HepG2 (cell line): Measurements from ENCODE around the gene FUT6. TPM values are rescaled to one million over a fixed set of nuclear protein-coding genes. Genes with fewer than 3 reads are reported as not detected.

Experiments used
- CEBPB ChIP-seq: IDR thresholded peaks from 2 replicates; pipeline ENCODE4 v1.6.1; 2011; ENCODE audit warnings: low read depth, low read length, improper control_type of control experiment, borderline replicate concordance
- GABPB1 ChIP-seq: IDR thresholded peaks from 2 replicates; pipeline ENCODE4 v1.6.1; 2016; ENCODE audit warnings: mild to moderate bottlenecking, missing genetic modification reagents, moderate library complexity, missing compliant biosample characterization
- NCOA2 ChIP-seq: sonication (generic); formaldehyde crosslinking; IDR thresholded peaks from 2 replicates; pipeline ENCODE4 v1.8.0; 2022; ENCODE audit warnings: inconsistent platforms
- RBM22 ChIP-seq: fragments of 200-400 bp; formaldehyde crosslinking; optimal IDR thresholded peaks from 2 replicates; pipeline ENCODE3; 2017; ENCODE audit warnings: mild to moderate bottlenecking, low read length, moderate library complexity
- SRY ChIP-seq: sonication (generic); formaldehyde crosslinking; IDR thresholded peaks from 2 replicates; pipeline ENCODE4 v1.8.0; 2022; ENCODE audit warnings: mild to moderate bottlenecking, missing genetic modification reagents
- U2AF1 ChIP-seq: fragments of 200-400 bp; formaldehyde crosslinking; optimal IDR thresholded peaks from 2 replicates; pipeline ENCODE3; 2017; ENCODE audit warnings: mild to moderate bottlenecking, low read depth, low read length
- ZNF160 ChIP-seq: sonication (generic); formaldehyde crosslinking; IDR thresholded peaks from 2 replicates; pipeline ENCODE4 v1.8.0; 2022; ENCODE audit warnings: mild to moderate bottlenecking, inconsistent platforms, missing genetic modification reagents
- ZNF746 ChIP-seq: sonication (generic); formaldehyde crosslinking; IDR thresholded peaks from 2 replicates; pipeline ENCODE4 v1.8.0; 2022; ENCODE audit warnings: mild to moderate bottlenecking, missing genetic modification reagents
- polyA plus RNA-seq, 8 experiments: library from polyadenylated mRNA; depleted of rRNA in 3 of 8; stranded (reverse) in 7 of 8; unstranded in 1 of 8; fragments of >200 nt; fragmentation: Illumina TruSeq in 4 of 8; extraction: Trizol in 4 of 8; gene quantifications; 2 replicates each; pipeline versions ENCODE4 v1.2.1 to v1.2.3, GENCODE V29; 2011 to 2016; ENCODE audit warnings: low read depth in 4 of 8, missing spikeins in 1 of 8, mixed read lengths in 1 of 8; ENCODE audit not compliant: insufficient read depth in 1 of 8
- total RNA-seq, 5 experiments: library from RNA; depleted of rRNA; stranded (reverse); fragments of >200 nt; fragmentation: Illumina TruSeq; extraction: Trizol; gene quantifications; 2 replicates each; pipeline ENCODE4 v1.2.3, GENCODE V29; 2016; ENCODE audit warnings: low read depth in 1 of 5
- TF ChIP-seq, protein P1 (sequence below): sonication (generic); formaldehyde crosslinking; IDR thresholded peaks from 2 replicates; pipeline ENCODE4 v1.8.0; 2022; ENCODE audit warnings: missing genetic modification reagents, mild to moderate bottlenecking, borderline replicate concordance
- TF ChIP-seq, protein P2 (sequence below): sonication (generic); formaldehyde crosslinking; conservative IDR thresholded peaks from 2 replicates; pipeline ENCODE4 v1.8.1; 2023; ENCODE audit warnings: missing genetic modification reagents
- TF ChIP-seq, protein P3 (sequence below): sonication (generic); formaldehyde crosslinking; IDR thresholded peaks from 2 replicates; pipeline ENCODE4 v1.9.0; 2021; ENCODE audit warnings: missing genetic modification reagents, mild to moderate bottlenecking, borderline replicate concordance
- TF ChIP-seq, protein P4 (sequence below): sonication (generic); formaldehyde crosslinking; IDR thresholded peaks from 2 replicates; pipeline ENCODE4 v1.4.0; 2020; ENCODE audit warnings: mild to moderate bottlenecking, missing genetic modification reagents
- TF ChIP-seq, protein P5 (sequence below): sonication (generic); formaldehyde crosslinking; IDR thresholded peaks from 2 replicates; pipeline ENCODE4 v1.8.0; 2023; ENCODE audit warnings: mild to moderate bottlenecking, missing genetic modification reagents

The FUT6 gene
- total and polyA plus RNA-seq, 2 of the 13 experiments (the other 11 are each of a cell fraction or from before 2014, with no cell fraction given) = 8.2 to 27.7 TPM

DNA sequence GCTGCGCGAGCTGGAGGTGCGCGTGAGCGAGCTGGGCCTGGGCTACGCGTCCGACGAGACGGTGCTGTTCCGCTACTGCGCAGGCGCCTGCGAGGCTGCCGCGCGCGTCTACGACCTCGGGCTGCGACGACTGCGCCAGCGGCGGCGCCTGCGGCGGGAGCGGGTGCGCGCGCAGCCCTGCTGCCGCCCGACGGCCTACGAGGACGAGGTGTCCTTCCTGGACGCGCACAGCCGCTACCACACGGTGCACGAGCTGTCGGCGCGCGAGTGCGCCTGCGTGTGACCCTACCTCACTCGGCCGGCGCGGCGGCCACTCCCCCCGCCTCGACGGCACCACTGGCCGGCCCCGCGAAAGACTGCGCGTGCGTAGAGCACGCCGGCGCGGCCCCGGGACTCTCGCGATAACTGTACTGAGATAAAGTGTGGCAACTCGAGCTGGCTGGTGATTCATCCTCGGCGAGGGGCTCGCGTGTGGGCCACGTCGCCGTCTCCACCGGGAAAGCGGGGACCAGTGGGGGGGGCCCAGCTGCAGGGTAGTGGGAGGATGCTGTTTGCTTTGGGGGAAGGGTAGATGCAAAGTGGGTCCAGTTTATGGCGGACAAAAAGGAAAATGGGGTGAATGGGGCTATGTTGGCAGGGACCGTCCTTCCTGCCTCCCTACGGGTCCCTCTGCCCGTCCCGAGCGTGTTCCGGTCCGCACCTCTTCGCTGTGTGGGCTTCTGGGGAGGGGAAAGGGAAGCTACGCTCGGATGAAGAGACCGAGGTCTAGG lies 11.4 kb downstream of the FUT6 start (continued):
- peak; percentile 85 for TF ChIP-seq RBM22
- no peak for TF ChIP-seq U2AF1
- TF ChIP-seq CEBPB = peak; percentile 80; the same call in 1 of the 2 replicates
- TF ChIP-seq ZNF160 (CRISPR knock-in tag) = peak; percentile 24
- TF ChIP-seq, protein P1, sequence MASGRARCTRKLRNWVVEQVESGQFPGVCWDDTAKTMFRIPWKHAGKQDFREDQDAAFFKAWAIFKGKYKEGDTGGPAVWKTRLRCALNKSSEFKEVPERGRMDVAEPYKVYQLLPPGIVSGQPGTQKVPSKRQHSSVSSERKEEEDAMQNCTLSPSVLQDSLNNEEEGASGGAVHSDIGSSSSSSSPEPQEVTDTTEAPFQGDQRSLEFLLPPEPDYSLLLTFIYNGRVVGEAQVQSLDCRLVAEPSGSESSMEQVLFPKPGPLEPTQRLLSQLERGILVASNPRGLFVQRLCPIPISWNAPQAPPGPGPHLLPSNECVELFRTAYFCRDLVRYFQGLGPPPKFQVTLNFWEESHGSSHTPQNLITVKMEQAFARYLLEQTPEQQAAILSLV (CRISPR knock-in tag) = peak; percentile 75; the same call in 1 of the 2 replicates
- TF ChIP-seq, protein P2, sequence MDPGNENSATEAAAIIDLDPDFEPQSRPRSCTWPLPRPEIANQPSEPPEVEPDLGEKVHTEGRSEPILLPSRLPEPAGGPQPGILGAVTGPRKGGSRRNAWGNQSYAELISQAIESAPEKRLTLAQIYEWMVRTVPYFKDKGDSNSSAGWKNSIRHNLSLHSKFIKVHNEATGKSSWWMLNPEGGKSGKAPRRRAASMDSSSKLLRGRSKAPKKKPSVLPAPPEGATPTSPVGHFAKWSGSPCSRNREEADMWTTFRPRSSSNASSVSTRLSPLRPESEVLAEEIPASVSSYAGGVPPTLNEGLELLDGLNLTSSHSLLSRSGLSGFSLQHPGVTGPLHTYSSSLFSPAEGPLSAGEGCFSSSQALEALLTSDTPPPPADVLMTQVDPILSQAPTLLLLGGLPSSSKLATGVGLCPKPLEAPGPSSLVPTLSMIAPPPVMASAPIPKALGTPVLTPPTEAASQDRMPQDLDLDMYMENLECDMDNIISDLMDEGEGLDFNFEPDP (CRISPR knock-in tag) = no peak
- TF ChIP-seq ZNF746 = peak; percentile 86
- TF ChIP-seq, protein P3, sequence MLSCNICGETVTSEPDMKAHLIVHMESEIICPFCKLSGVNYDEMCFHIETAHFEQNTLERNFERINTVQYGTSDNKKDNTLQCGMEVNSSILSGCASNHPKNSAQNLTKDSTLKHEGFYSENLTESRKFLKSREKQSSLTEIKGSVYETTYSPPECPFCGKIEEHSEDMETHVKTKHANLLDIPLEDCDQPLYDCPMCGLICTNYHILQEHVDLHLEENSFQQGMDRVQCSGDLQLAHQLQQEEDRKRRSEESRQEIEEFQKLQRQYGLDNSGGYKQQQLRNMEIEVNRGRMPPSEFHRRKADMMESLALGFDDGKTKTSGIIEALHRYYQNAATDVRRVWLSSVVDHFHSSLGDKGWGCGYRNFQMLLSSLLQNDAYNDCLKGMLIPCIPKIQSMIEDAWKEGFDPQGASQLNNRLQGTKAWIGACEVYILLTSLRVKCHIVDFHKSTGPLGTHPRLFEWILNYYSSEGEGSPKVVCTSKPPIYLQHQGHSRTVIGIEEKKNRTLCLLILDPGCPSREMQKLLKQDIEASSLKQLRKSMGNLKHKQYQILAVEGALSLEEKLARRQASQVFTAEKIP (CRISPR knock-in tag) = no peak
- TF ChIP-seq SRY (CRISPR knock-in tag) = peak; percentile 82; the same call in 1 of the 2 replicates
- TF ChIP-seq GABPB1 (CRISPR knock-in tag) = peak; percentile 79
- TF ChIP-seq, protein P4, sequence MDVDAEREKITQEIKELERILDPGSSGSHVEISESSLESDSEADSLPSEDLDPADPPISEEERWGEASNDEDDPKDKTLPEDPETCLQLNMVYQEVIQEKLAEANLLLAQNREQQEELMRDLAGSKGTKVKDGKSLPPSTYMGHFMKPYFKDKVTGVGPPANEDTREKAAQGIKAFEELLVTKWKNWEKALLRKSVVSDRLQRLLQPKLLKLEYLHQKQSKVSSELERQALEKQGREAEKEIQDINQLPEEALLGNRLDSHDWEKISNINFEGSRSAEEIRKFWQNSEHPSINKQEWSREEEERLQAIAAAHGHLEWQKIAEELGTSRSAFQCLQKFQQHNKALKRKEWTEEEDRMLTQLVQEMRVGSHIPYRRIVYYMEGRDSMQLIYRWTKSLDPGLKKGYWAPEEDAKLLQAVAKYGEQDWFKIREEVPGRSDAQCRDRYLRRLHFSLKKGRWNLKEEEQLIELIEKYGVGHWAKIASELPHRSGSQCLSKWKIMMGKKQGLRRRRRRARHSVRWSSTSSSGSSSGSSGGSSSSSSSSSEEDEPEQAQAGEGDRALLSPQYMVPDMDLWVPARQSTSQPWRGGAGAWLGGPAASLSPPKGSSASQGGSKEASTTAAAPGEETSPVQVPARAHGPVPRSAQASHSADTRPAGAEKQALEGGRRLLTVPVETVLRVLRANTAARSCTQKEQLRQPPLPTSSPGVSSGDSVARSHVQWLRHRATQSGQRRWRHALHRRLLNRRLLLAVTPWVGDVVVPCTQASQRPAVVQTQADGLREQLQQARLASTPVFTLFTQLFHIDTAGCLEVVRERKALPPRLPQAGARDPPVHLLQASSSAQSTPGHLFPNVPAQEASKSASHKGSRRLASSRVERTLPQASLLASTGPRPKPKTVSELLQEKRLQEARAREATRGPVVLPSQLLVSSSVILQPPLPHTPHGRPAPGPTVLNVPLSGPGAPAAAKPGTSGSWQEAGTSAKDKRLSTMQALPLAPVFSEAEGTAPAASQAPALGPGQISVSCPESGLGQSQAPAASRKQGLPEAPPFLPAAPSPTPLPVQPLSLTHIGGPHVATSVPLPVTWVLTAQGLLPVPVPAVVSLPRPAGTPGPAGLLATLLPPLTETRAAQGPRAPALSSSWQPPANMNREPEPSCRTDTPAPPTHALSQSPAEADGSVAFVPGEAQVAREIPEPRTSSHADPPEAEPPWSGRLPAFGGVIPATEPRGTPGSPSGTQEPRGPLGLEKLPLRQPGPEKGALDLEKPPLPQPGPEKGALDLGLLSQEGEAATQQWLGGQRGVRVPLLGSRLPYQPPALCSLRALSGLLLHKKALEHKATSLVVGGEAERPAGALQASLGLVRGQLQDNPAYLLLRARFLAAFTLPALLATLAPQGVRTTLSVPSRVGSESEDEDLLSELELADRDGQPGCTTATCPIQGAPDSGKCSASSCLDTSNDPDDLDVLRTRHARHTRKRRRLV (CRISPR knock-in tag) = peak; percentile 85; the same call in 1 of the 2 replicates
- peak; percentile 61 for TF ChIP-seq NCOA2 (CRISPR knock-in tag)
- TF ChIP-seq, protein P5, sequence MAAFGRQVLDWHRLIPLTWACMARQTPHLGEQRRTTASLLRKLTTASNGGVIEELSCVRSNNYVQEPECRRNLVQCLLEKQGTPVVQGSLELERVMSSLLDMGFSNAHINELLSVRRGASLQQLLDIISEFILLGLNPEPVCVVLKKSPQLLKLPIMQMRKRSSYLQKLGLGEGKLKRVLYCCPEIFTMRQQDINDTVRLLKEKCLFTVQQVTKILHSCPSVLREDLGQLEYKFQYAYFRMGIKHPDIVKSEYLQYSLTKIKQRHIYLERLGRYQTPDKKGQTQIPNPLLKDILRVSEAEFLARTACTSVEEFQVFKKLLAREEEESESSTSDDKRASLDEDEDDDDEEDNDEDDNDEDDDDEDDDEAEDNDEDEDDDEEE = no peak; the same call in 1 of the 2 replicates
